Panc1 (cell line): ENCODE measurements around the gene SLC17A5. TPM values are rescaled to one million over a fixed set of nuclear protein-coding genes. Genes with fewer than 3 reads are reported as not detected.

Source experiments
- ATAC-seq: fragments of 200-7000 bp; cut with Tn5 transposase; 2 replicates; pipeline ENCODE4 v1.9.1; 2020; ENCODE audit warnings: mild to moderate bottlenecking, moderate library complexity
- BruUV-seq: library from RNA; stranded (reverse); fragments of 400-500 nt; replicated peaks from 2 replicates; lab custom pipeline; 2021; lab: Mats Ljungman, UMichigan
- CTCF ChIA-PET: fragments of 300-600 bp; sonication (Branson Sonifier 250); formaldehyde crosslinking; loops from one replicate; lab custom pipeline; 2022; ENCODE audit warnings: antibody characterized with exemption; lab: Charles Lee
- POLR2A ChIA-PET: fragments of 300-600 bp; sonication (Branson Sonifier 250); formaldehyde crosslinking; loops from one replicate; lab custom pipeline; 2022; ENCODE audit warnings: antibody characterized with exemption; lab: Charles Lee
- DNase-seq: peaks from one replicate; pipeline ENCODE4 v3.0.0-alpha.2; 2010; ENCODE audit warnings: low read depth, low spot score
- H3K27ac ChIP-seq: 2 replicates; pipeline ENCODE4 v1.5.1; 2011; ENCODE audit warnings: mild to moderate bottlenecking, low read length, inconsistent platforms
- H3K27me3 ChIP-seq: fragments of 200-500 bp; sonication (Bioruptor generic); 2 replicates; pipeline ENCODE4 v1.6.0; 2014; ENCODE audit warnings: low read length, inconsistent platforms; ENCODE audit not compliant: control insufficient read depth, insufficient read depth
- H3K36me3 ChIP-seq: fragments of 200-500 bp; sonication (Bioruptor generic); 2 replicates; pipeline ENCODE4 v1.5.1; 2014; ENCODE audit warnings: inconsistent platforms, mild to moderate bottlenecking, low read length, moderate library complexity; ENCODE audit not compliant: control insufficient read depth, insufficient read depth
- H3K4me1 ChIP-seq: 2 replicates; pipeline ENCODE4 v1.5.1; 2011; ENCODE audit warnings: inconsistent platforms, mild to moderate bottlenecking, low read length, moderate library complexity; ENCODE audit not compliant: control insufficient read depth, insufficient read depth
- H3K4me3 ChIP-seq, 2 experiments: 2 replicates each; pipeline ENCODE4 v1.5.1; 2011 to 2012; ENCODE audit warnings: low read depth in 2 of 2, low read length in 2 of 2, mild to moderate bottlenecking in 2 of 2, inconsistent platforms in 1 of 2, moderate library complexity in 1 of 2
- H3K9me3 ChIP-seq: fragments of 200-500 bp; sonication (Bioruptor generic); 2 replicates; pipeline ENCODE4 v1.5.1; 2014; ENCODE audit warnings: low read depth, mild to moderate bottlenecking, inconsistent platforms, low read length, moderate library complexity; ENCODE audit not compliant: control insufficient read depth, insufficient read depth
- CTCF ChIP-seq: fragments of 450-650 bp; IDR thresholded peaks from 2 replicates; pipeline ENCODE4 v1.5.1; 2017; ENCODE audit warnings: mild to moderate bottlenecking
- POLR2AphosphoS5 ChIP-seq: IDR thresholded peaks from 2 replicates; pipeline ENCODE4 v1.6.1; 2012; ENCODE audit warnings: mild to moderate bottlenecking, low read depth, low read length, moderate library complexity
- REST ChIP-seq, 2 experiments: IDR thresholded peaks; 2 replicates each; pipeline ENCODE4 v1.6.1; 2011 to 2012; ENCODE audit warnings: low read depth in 2 of 2, control low read depth in 1 of 2, low read length in 1 of 2, mild to moderate bottlenecking in 1 of 2, moderate library complexity in 1 of 2; ENCODE audit not compliant: insufficient read depth in 1 of 2
- SIN3A ChIP-seq: IDR thresholded peaks from 2 replicates; pipeline ENCODE4 v1.6.1; 2012; ENCODE audit warnings: low read depth, mild to moderate bottlenecking, low read length, moderate library complexity, borderline replicate concordance; ENCODE audit not compliant: insufficient read depth
- TCF7L2 ChIP-seq: IDR thresholded peaks from 2 replicates; pipeline ENCODE4 v1.6.1; 2011; ENCODE audit warnings: mild to moderate bottlenecking, low read depth, low read length, inconsistent platforms
- in situ Hi-C: cut with HindIII; loops from 2 replicates; pipeline ENCODE4 v1.10.0; 2016; ENCODE audit warnings: low sequenced_read_pairs, low pct_unique_long_range_greater_than_20kb
- intact Hi-C: fragments of 100-400 bp; cut with micrococcal nuclease; formaldehyde crosslinking; loops from one replicate; pipeline ENCODE4 v1.10.0; 2022; ENCODE audit not compliant: unreplicated experiment
- total RNA-seq: library from RNA; stranded (reverse); gene quantifications from one replicate; pipeline ENCODE4 v1.2.1, GENCODE V29; 2021; ENCODE audit not compliant: unreplicated experiment

Gene SLC17A5
- total RNA-seq, 1 experiment from 2014 or later = 20.6 TPM

- intact Hi-C loops (no loop called here), in situ Hi-C loops (no loop called here)
- Histone ChIP-seq H3K36me3 (no peaks in the 10 kb centered on the region), H3K4me1 (peaks cover 44% of the 10 kb centered on the region), H3K4me3 (no peak overlapping the region), H3K27me3 (no peaks in the 10 kb centered on the region), H3K9me3 (no peaks in the 10 kb centered on the region), H3K27ac (peak overlapping the region; percentile 58; the same call in 1 of the 2 replicates)
- TF ChIP-seq TCF7L2 (no peak), SIN3A (no peak), CTCF (no peak), REST (IDR thresholded peaks at IDR 0.05; ENCODE audit: insufficient read depth in 1 of 2, low read depth in 2 of 2, low read length in 1 of 2) (no peak), POLR2AphosphoS5 (no peak)
- ChIA-PET POLR2A (interaction anchor here (0.7 kb wide), 1 partner anchor 30 kb away, joined by 10 read pairs; no protein-coding TSS in a partner anchor), CTCF (no interaction called here)
- ATAC-seq (no peak), DNase-seq (no peak)
- no TSS peak for BruUV-seq
These were observed 91.2 kb downstream of the SLC17A5 start for GRCh38 chr6:73562558-73562957.

- ATAC-seq = no peak
These were observed 92.9 kb downstream of the SLC17A5 start for GRCh38 chr6:73560853-73561407.

More at GRCh38 chr6:73560853-73561407, 92.9 kb downstream of the SLC17A5 start:
- H3K27ac ChIP-seq = peak overlapping the region; percentile 89
- peaks cover 52% of the 10 kb centered on the region for H3K4me1 ChIP-seq
- intact Hi-C loops = no loop called here
- no TSS peak for BruUV-seq
- TF ChIP-seq POLR2AphosphoS5 (no peak), TCF7L2 (no peak), REST (IDR thresholded peaks at IDR 0.05; ENCODE audit: insufficient read depth in 1 of 2, low read depth in 2 of 2, low read length in 1 of 2) (no peak), SIN3A (no peak), CTCF (no peak)
- no peak for DNase-seq
- no peaks in the 10 kb centered on the region for H3K27me3 ChIP-seq
- no peaks in the 10 kb centered on the region for H3K9me3 ChIP-seq
- in situ Hi-C loops = no loop called here
- POLR2A ChIA-PET = interaction anchor here (0.9 kb wide), 1 partner anchor 47 kb away, joined by 5 read pairs; no protein-coding TSS in a partner anchor
- CTCF ChIA-PET = no interaction called here
- H3K36me3 ChIP-seq = no peaks in the 10 kb centered on the region
- no peak overlapping the region for H3K4me3 ChIP-seq
